HepG2 (cell line): ENCODE results near the gene EGR1. TPM values are rescaled to one million over a fixed set of nuclear protein-coding genes. Genes with fewer than 3 reads are reported as not detected.

Experiments used
- ATAC-seq: fragments of 200-7000 bp; cut with Tn5 transposase; 3 replicates; pipeline ENCODE4 v1.9.1; 2020; ENCODE audit warnings: mild to moderate bottlenecking, moderate library complexity
- BruUV-seq: library from RNA; stranded (reverse); fragments of 400-500 nt; replicated peaks from 2 replicates; lab custom pipeline; 2021; lab: Mats Ljungman, UMichigan
- CTCF ChIA-PET: fragments of 300-600 bp; formaldehyde crosslinking; extraction: SDS; loops from one replicate; lab custom pipeline; 2021; ENCODE audit warnings: low total read pairs, inconsistent platforms, low intra/inter-chr PET ratio; lab: Yijun Ruan, JAX
- POLR2A ChIA-PET: fragments of 350-600 bp; sonication (Branson Sonifier 250); formaldehyde crosslinking; loops from one replicate; lab custom pipeline; 2020; ENCODE audit warnings: antibody characterized with exemption, inconsistent platforms; lab: Yijun Ruan, JAX
- DNase-seq: peaks from one replicate; pipeline ENCODE4 v3.0.0-alpha.2; 2015; ENCODE audit warnings: low spot score
- FAIRE-seq: peaks from 3 replicates; lab custom pipeline; 2011; peaks lifted over from hg19 to GRCh38; lab: Jason Lieb, UNC
- H2AFZ ChIP-seq: one replicate; pipeline ENCODE4 v1.6.1; 2011; ENCODE audit warnings: low read length, inconsistent platforms
- H3K27ac ChIP-seq: fragments of 300-600 bp; 3 replicates; pipeline ENCODE4 v1.8.0; 2011; ENCODE audit warnings: mixed run types, mild to moderate bottlenecking, mixed read lengths, low read length, inconsistent platforms; ENCODE audit not compliant: insufficient read depth; ENCODE audit errors: extremely low read length
- H3K27me3 ChIP-seq, 2 experiments: fragments of 200-600 bp in 1 of 2; 2 replicates in 1 of 2; 3 replicates in 1 of 2; pipeline versions ENCODE4 v1.6.0 to v1.8.0; 2011; ENCODE audit warnings: low read length in 2 of 2, mild to moderate bottlenecking in 2 of 2, moderate library complexity in 2 of 2, inconsistent platforms in 1 of 2; ENCODE audit not compliant: insufficient read depth in 2 of 2, control insufficient read depth in 1 of 2
- H3K36me3 ChIP-seq, 2 experiments: fragments of 200-600 bp in 1 of 2; replicated peaks in 1 of 2; 2 replicates in 1 of 2; 3 replicates in 1 of 2; pipeline versions ENCODE4 v1.5.1 to v1.8.0; 2011; ENCODE audit warnings: low read length in 2 of 2, inconsistent platforms in 1 of 2; ENCODE audit not compliant: insufficient read depth in 2 of 2, control insufficient read depth in 1 of 2
- H3K4me1 ChIP-seq: 2 replicates; pipeline ENCODE4 v1.5.1; 2012; ENCODE audit warnings: low read length, inconsistent platforms; ENCODE audit not compliant: insufficient read depth
- H3K4me2 ChIP-seq: 2 replicates; pipeline ENCODE4 v1.6.0; 2011; ENCODE audit warnings: low read depth, low read length, inconsistent platforms
- H3K4me3 ChIP-seq, 3 experiments: fragments of 200-600 bp in 1 of 3; sonication (generic), shearing (Covaris generic) in 1 of 3; replicated peaks in 1 of 3; 2 replicates each; pipeline ENCODE4 v1.5.1; 2011 to 2016; ENCODE audit warnings: low read length in 3 of 3, inconsistent platforms in 2 of 3, low read depth in 2 of 3, mild to moderate bottlenecking in 2 of 3, control low read depth in 1 of 3, mixed read lengths in 1 of 3; ENCODE audit not compliant: insufficient read depth in 1 of 3
- H3K79me2 ChIP-seq: one replicate; pipeline ENCODE4 v1.6.1; 2011; ENCODE audit warnings: low read length, inconsistent platforms; ENCODE audit not compliant: insufficient read depth
- H3K9ac ChIP-seq: 2 replicates; pipeline ENCODE4 v1.6.0; 2011; ENCODE audit warnings: mild to moderate bottlenecking, low read depth, low read length, inconsistent platforms; ENCODE audit not compliant: insufficient read depth
- H3K9me3 ChIP-seq: 2 replicates; pipeline ENCODE4 v1.5.1; 2012; ENCODE audit warnings: mild to moderate bottlenecking, low read length
- H4K20me1 ChIP-seq: 2 replicates; pipeline ENCODE4 v1.6.0; 2011; ENCODE audit warnings: inconsistent platforms, mild to moderate bottlenecking, low read length, moderate library complexity; ENCODE audit not compliant: insufficient read depth
- ATM ChIP-seq: fragments of 450-650 bp; IDR thresholded peaks from 2 replicates; pipeline ENCODE4 v1.7.1; 2017; ENCODE audit warnings: mild to moderate bottlenecking, borderline replicate concordance
- DPF2 ChIP-seq: sonication (generic); formaldehyde crosslinking; IDR thresholded peaks from 2 replicates; pipeline ENCODE4 v1.4.0; 2020; ENCODE audit warnings: mild to moderate bottlenecking, low read depth, missing genetic modification reagents, borderline replicate concordance
- ELF3 ChIP-seq: IDR thresholded peaks from 2 replicates; pipeline ENCODE4 v1.6.1; 2016; ENCODE audit warnings: missing genetic modification reagents, missing compliant biosample characterization
- JUN ChIP-seq: sonication (generic); formaldehyde crosslinking; IDR thresholded peaks from 2 replicates; pipeline ENCODE4 v1.4.0; 2020; ENCODE audit warnings: mild to moderate bottlenecking, missing genetic modification reagents
- JUNB ChIP-seq: sonication (generic); formaldehyde crosslinking; IDR thresholded peaks from 2 replicates; pipeline ENCODE4 v1.8.0; 2022; ENCODE audit warnings: missing genetic modification reagents, mild to moderate bottlenecking, borderline replicate concordance
- KDM1A ChIP-seq: IDR thresholded peaks from 2 replicates; pipeline ENCODE4 v1.6.1; 2016; ENCODE audit warnings: missing compliant biosample characterization
- MAX ChIP-seq: IDR thresholded peaks from 2 replicates; pipeline ENCODE4 v1.6.1; 2012; ENCODE audit warnings: inconsistent platforms
- MBNL3 ChIP-seq: fragments of 250-450 bp; sonication (Bioruptor Pico); conservative IDR thresholded peaks from 2 replicates; pipeline ENCODE4 v1.8.0; 2022; ENCODE audit warnings: mild to moderate bottlenecking, inconsistent platforms
- PCBP1 ChIP-seq: fragments of 200-400 bp; formaldehyde crosslinking; IDR thresholded peaks from 2 replicates; pipeline ENCODE4 v1.6.1; 2017; ENCODE audit warnings: mild to moderate bottlenecking, low read depth, low read length, borderline replicate concordance
- U2AF2 ChIP-seq: fragments of 200-400 bp; formaldehyde crosslinking; IDR thresholded peaks from 2 replicates; pipeline ENCODE4 v1.6.1; 2017; ENCODE audit warnings: low read depth, mild to moderate bottlenecking, low read length
- ZBTB20 ChIP-seq: sonication (generic); formaldehyde crosslinking; IDR thresholded peaks from 2 replicates; pipeline ENCODE4 v1.8.1; 2023; ENCODE audit warnings: missing genetic modification reagents, low read depth, mild to moderate bottlenecking, borderline replicate concordance
- ZFP37 ChIP-seq: sonication (generic); formaldehyde crosslinking; IDR thresholded peaks from 2 replicates; pipeline ENCODE4 v1.4.0; 2020; ENCODE audit warnings: missing genetic modification reagents, borderline replicate concordance
- ZNF12 ChIP-seq: sonication (generic); formaldehyde crosslinking; IDR thresholded peaks from 2 replicates; pipeline ENCODE4 v1.5.0; 2020; ENCODE audit warnings: missing genetic modification reagents
- ZNF143 ChIP-seq: sonication (generic); formaldehyde crosslinking; IDR thresholded peaks from 2 replicates; pipeline ENCODE4 v1.4.0; 2020; ENCODE audit warnings: missing genetic modification reagents
- ZNF256 ChIP-seq: sonication (generic); formaldehyde crosslinking; conservative IDR thresholded peaks from 2 replicates; pipeline ENCODE4 v1.4.0; 2020; ENCODE audit warnings: missing genetic modification reagents
- ZNF530 ChIP-seq: sonication (generic); formaldehyde crosslinking; IDR thresholded peaks from 2 replicates; pipeline ENCODE4 v1.5.0; 2020; ENCODE audit warnings: low read depth, mild to moderate bottlenecking, missing genetic modification reagents
- ZNF773 ChIP-seq: sonication (generic); formaldehyde crosslinking; IDR thresholded peaks from 2 replicates; pipeline ENCODE4 v1.4.0; 2020; ENCODE audit warnings: missing genetic modification reagents, borderline replicate concordance
- ZNF850 ChIP-seq: sonication (generic); formaldehyde crosslinking; conservative IDR thresholded peaks from 2 replicates; pipeline ENCODE4 v1.9.0; 2021; ENCODE audit warnings: mild to moderate bottlenecking, missing genetic modification reagents
- WGBS: methylation state at CpG from one replicate; pipeline ENCODE4 v1.1.6; 2017; ENCODE audit warnings: low lambda C conversion rate; 5-methylcytosine and 5-hydroxymethylcytosine counted together
- in situ Hi-C: cut with HindIII; loops from 2 replicates; pipeline ENCODE4 v1.10.0; 2017; ENCODE audit warnings: low pct_unique_long_range_greater_than_20kb; ENCODE audit not compliant: extremely low pct_ligation_motif_present
- intact Hi-C: fragments of 100-400 bp; cut with micrococcal nuclease; formaldehyde crosslinking; loops from one replicate; pipeline ENCODE4 v1.10.0; 2022; ENCODE audit not compliant: unreplicated experiment
- polyA plus RNA-seq, 8 experiments: library from polyadenylated mRNA; depleted of rRNA in 3 of 8; stranded (reverse) in 7 of 8; unstranded in 1 of 8; fragments of >200 nt; fragmentation: Illumina TruSeq in 4 of 8; extraction: Trizol in 4 of 8; gene quantifications; 2 replicates each; pipeline versions ENCODE4 v1.2.1 to v1.2.3, GENCODE V29; 2011 to 2016; ENCODE audit warnings: low read depth in 4 of 8, missing spikeins in 1 of 8, mixed read lengths in 1 of 8; ENCODE audit not compliant: insufficient read depth in 1 of 8
- total RNA-seq, 5 experiments: library from RNA; depleted of rRNA; stranded (reverse); fragments of >200 nt; fragmentation: Illumina TruSeq; extraction: Trizol; gene quantifications; 2 replicates each; pipeline ENCODE4 v1.2.3, GENCODE V29; 2016; ENCODE audit warnings: low read depth in 1 of 5
- TF ChIP-seq, protein P1 (sequence below): sonication (generic); formaldehyde crosslinking; IDR thresholded peaks from 2 replicates; pipeline ENCODE4 v1.4.0; 2020; ENCODE audit warnings: missing genetic modification reagents

The EGR1 gene
- total and polyA plus RNA-seq, 2 of the 13 experiments (the other 11 are each of a cell fraction or from before 2014, with no cell fraction given), result 4.1 to 4.5 TPM

GRCh38 chr5:138450971-138451370, 14.3 kb upstream of the EGR1 start:
- Histone ChIP-seq H3K27ac (no peak overlapping the region), H3K4me1 (peaks cover 27% of the 10 kb centered on the region), H3K27me3 (peaks cover 7 to 39% of the 10 kb centered on the region in 2 experiments; a peak in 3 of 5 replicates), H3K4me3 (no peak overlapping the region), H2AFZ (no peak overlapping the region), H3K36me3 (no peaks in the 10 kb centered on the region), H3K4me2 (no peak overlapping the region), H3K9ac (no peak overlapping the region), H4K20me1 (no peaks in the 10 kb centered on the region), H3K9me3 (no peaks in the 10 kb centered on the region), H3K79me2 (no peaks in the 10 kb centered on the region)
- no TSS peak for BruUV-seq
- CTCF ChIA-PET, result interaction anchor here (3.8 kb wide), 1 partner anchor 52 kb away, joined by 27 read pairs; no protein-coding TSS in a partner anchor
- TF ChIP-seq ZFP37 (CRISPR knock-in tag), result no peak
- no peak for TF ChIP-seq ZNF12 (CRISPR knock-in tag)
- TF ChIP-seq U2AF2, result no peak
- no peak for TF ChIP-seq PCBP1
- FAIRE-seq, result no peak
- 63% methylated on average over 5 of the region's 5 CpGs for WGBS
- POLR2A ChIA-PET, result interaction anchor here (1.1 kb wide), 1 partner anchor 32 kb away, joined by 3 read pairs; no protein-coding TSS in a partner anchor
- in situ Hi-C loops, result no loop called here
- DNase-seq, result no peak
- ATAC-seq, result no peak
- intact Hi-C loops, result loop anchor here (1.0 kb wide), 1 partner anchor 52 kb away; no protein-coding TSS in a partner anchor

DNA sequence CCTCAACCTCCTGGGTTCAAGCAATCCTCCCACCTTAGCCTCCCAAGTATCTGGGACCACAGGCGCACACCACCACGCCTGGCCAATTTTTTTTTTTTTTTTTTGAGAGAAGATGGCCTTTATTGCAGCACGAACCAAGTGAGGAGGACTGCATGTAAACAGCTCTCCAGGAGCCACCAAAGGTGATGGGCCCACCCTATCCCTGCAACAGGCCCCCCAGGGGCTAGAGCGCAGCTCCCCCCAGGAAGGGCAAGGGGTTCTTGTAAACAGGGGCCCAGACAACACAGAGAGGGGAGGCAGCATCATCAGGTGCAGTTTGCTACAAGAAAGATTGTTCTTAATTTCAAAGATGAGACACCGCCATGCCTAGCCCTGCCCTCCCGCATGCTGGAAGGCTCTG, 12.6 kb upstream of the EGR1 start:
- H3K4me1 ChIP-seq, result peaks cover 29% of the 10 kb centered on the region
- POLR2A ChIA-PET, result interaction anchor here (0.7 to 0.9 kb wide), 2 partner anchors 101 to 122 kb away, joined by 3 read pairs; partner anchors contain the start of gene HSPA9
- H3K27ac ChIP-seq, result no peak overlapping the region
- DNase-seq (no peak), FAIRE-seq (no peak), ATAC-seq (no peak)
- no peak overlapping the region for H3K4me2 ChIP-seq
- no peaks in the 10 kb centered on the region for H3K9me3 ChIP-seq
- WGBS, result 57% methylated on average over 6 of the region's 6 CpGs
- no peak overlapping the region for H3K9ac ChIP-seq
- peaks cover 9 to 49% of the 10 kb centered on the region in 2 experiments; a peak in 3 of 5 replicates for H3K27me3 ChIP-seq
- H3K4me3 ChIP-seq, result no peak overlapping the region
- no peak overlapping the region for H2AFZ ChIP-seq
- H4K20me1 ChIP-seq, result no peaks in the 10 kb centered on the region
- H3K79me2 ChIP-seq, result no peaks in the 10 kb centered on the region
- BruUV-seq, result no TSS peak
- intact Hi-C loops, result no loop called here
- in situ Hi-C loops, result no loop called here
- CTCF ChIA-PET, result no interaction called here
- H3K36me3 ChIP-seq, result no peaks in the 10 kb centered on the region
- TF ChIP-seq DPF2 (no peak), ATM (no peak), JUNB (no peak), KDM1A (CRISPR knock-in tag) (no peak), JUN (CRISPR knock-in tag) (no peak), ZNF143 (no peak), MAX (no peak), ZNF850 (CRISPR knock-in tag) (no peak), ZNF773 (CRISPR knock-in tag) (no peak), ZNF530 (CRISPR knock-in tag) (no peak), ZNF256 (CRISPR knock-in tag) (no peak), MBNL3 (CRISPR knock-in tag) (no peak), ELF3 (CRISPR knock-in tag) (no peak), ZBTB20 (CRISPR knock-in tag) (no peak)
- TF ChIP-seq, protein P1, sequence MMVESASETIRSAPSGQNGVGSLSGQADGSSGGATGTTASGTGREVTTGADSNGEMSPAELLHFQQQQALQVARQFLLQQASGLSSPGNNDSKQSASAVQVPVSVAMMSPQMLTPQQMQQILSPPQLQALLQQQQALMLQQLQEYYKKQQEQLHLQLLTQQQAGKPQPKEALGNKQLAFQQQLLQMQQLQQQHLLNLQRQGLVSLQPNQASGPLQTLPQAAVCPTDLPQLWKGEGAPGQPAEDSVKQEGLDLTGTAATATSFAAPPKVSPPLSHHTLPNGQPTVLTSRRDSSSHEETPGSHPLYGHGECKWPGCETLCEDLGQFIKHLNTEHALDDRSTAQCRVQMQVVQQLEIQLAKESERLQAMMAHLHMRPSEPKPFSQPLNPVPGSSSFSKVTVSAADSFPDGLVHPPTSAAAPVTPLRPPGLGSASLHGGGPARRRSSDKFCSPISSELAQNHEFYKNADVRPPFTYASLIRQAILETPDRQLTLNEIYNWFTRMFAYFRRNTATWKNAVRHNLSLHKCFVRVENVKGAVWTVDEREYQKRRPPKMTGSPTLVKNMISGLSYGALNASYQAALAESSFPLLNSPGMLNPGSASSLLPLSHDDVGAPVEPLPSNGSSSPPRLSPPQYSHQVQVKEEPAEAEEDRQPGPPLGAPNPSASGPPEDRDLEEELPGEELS (CRISPR knock-in tag), result no peak
